Ovary (tissue), 3 donors: ENCODE data around the gene FOLH1.
"Not testable (repeated sequence)": the region's sequence is repeated elsewhere in the genome, so short reads cannot be mapped to it uniquely, and the experiment has no call there.

ENCODE experiments used
- CTCF ChIP-seq, 3 donors: fragments of 450-650 bp in 2 of 3; fragments of 200-600 bp in 1 of 3; IDR thresholded peaks; one replicate each; pipeline versions ENCODE4 v1.5.1 to v1.8.0; 2016 to 2022; ENCODE audit warnings: antibody characterized with exemption in 3 of 3, mild to moderate bottlenecking in 1 of 3
- POLR2A ChIP-seq: fragments of 450-650 bp; IDR thresholded peaks from one replicate; pipeline ENCODE4 v1.6.1; 2017; ENCODE audit warnings: antibody characterized with exemption, mild to moderate bottlenecking, moderate library complexity
- donor health status: DM: no; HTN: no; CAD: no.

- TF ChIP-seq CTCF (IDR thresholded peaks at IDR 0.05); POLR2A: not testable (repeated sequence)
Measured at GRCh38 chr11:49233685-49234084, 25.3 kb upstream of the FOLH1 start.
